ENCODE data around the gene BRAT1. TPM values are rescaled to one million over a fixed set of nuclear protein-coding genes. Genes with fewer than 3 reads are reported as not detected.
A peak's percentile ranks its signal among the peaks of the same experiment; 100 is the strongest.
"Not testable (repeated sequence)": the region's sequence is repeated elsewhere in the genome, so short reads cannot be mapped to it uniquely, and the experiment has no call there.

Gene BRAT1
- total and polyA plus RNA-seq, 5 donors from 2014 or later: 21.4 to 36.6 (median 31.3) TPM

GRCh38 chr7:2589941-2590340, 34.6 kb upstream of the BRAT1 start:
- H3K4me3 Mint-ChIP-seq; H3K9me3 Mint-ChIP-seq; H3K27me3 Mint-ChIP-seq; H3K36me3 ChIP-seq (ENCODE audit: control insufficient read depth, insufficient read depth, low read length); ATAC-seq (ENCODE audit: low read depth in 2 of 2); H3K4me1 Mint-ChIP-seq; H3K27ac ChIP-seq (ENCODE audit: insufficient read depth, low read length, poor library complexity, severe bottlenecking); H3K9me3 ChIP-seq (ENCODE audit: control insufficient read depth in 2 of 2, low read length in 2 of 2); H3K27ac Mint-ChIP-seq; H3K27me3 ChIP-seq (ENCODE audit: control insufficient read depth, insufficient read depth, low read length); H3K4me1 ChIP-seq (ENCODE audit: control insufficient read depth, insufficient read depth, low read length, poor library complexity, severe bottlenecking); DNase-seq; H3K4me3 ChIP-seq (ENCODE audit: low read depth, low read length): not testable (repeated sequence)
- peaks cover 17% of the 10 kb centered on the region for H3K36me3 Mint-ChIP-seq

GRCh38 chr7:2589341-2589740, 34.0 kb upstream of the BRAT1 start:
- Histone ChIP-seq H3K9me3 (ENCODE audit: control insufficient read depth in 2 of 2, low read length in 2 of 2) (no peaks in the 10 kb centered on the region), H3K36me3 (ENCODE audit: control insufficient read depth, insufficient read depth, low read length) (no peaks in the 10 kb centered on the region), H3K27ac (ENCODE audit: insufficient read depth, low read length, poor library complexity, severe bottlenecking) (no peak overlapping the region), H3K4me3 (ENCODE audit: low read depth, low read length) (no peak overlapping the region), H3K27me3 (ENCODE audit: control insufficient read depth, insufficient read depth, low read length) (no peaks in the 10 kb centered on the region), H3K4me1 (ENCODE audit: control insufficient read depth, insufficient read depth, low read length, poor library complexity, severe bottlenecking) (no peaks in the 10 kb centered on the region)
- Mint-ChIP-seq H3K27me3 (no peaks in the 10 kb centered on the region), H3K36me3 (peaks cover 17% of the 10 kb centered on the region), H3K9me3 (no peaks in the 10 kb centered on the region), H3K4me1 (no peaks in the 10 kb centered on the region), H3K4me3 (no peak overlapping the region), H3K27ac (no peak overlapping the region)
- no peak for ATAC-seq (ENCODE audit: low read depth in 2 of 2)
- DNase-seq: no peak

- Mint-ChIP-seq H3K27ac (no peak overlapping the region), H3K4me3 (no peak overlapping the region)
- no peaks in the 10 kb centered on the region for H3K36me3 ChIP-seq (ENCODE audit: control insufficient read depth, insufficient read depth, low read length)
Observed at GRCh38 chr7:2587778-2588177, 32.5 kb upstream of the BRAT1 start.

DNA sequence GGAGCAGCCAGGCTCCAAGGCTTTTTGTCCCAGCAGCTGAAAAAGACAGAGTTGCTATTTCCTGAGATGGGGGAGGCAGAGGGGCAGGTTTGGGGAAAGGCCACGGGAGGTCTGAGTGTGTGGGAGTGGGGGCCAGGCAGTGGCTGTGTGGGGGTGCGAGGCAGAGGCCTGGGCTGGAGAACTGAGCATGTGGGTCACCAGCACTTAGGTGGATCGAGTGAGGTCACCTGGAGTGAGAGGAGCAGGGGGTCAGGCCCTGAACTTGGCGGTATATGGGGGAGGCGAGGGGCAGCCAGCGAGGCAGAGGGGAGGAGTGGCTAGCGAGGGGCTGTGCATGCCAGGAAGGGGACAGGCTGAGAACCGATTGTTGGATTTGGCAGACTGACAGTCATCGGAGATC, 31.8 kb upstream of the BRAT1 start:
- H3K36me3 ChIP-seq (ENCODE audit: control insufficient read depth, insufficient read depth, low read length): no peaks in the 10 kb centered on the region
- no peaks in the 10 kb centered on the region for H3K4me1 ChIP-seq (ENCODE audit: control insufficient read depth, insufficient read depth, low read length, poor library complexity, severe bottlenecking)
- H3K4me3 ChIP-seq (ENCODE audit: low read depth, low read length): no peak overlapping the region
- Mint-ChIP-seq H3K27me3 (no peaks in the 10 kb centered on the region), H3K4me3 (no peak overlapping the region), H3K27ac (no peak overlapping the region), H3K36me3 (peaks cover 15% of the 10 kb centered on the region), H3K9me3 (no peaks in the 10 kb centered on the region), H3K4me1 (no peaks in the 10 kb centered on the region)
- ATAC-seq (ENCODE audit: low read depth in 2 of 2) (no peak), DNase-seq (no peak)
- no peak overlapping the region for H3K27ac ChIP-seq (ENCODE audit: insufficient read depth, low read length, poor library complexity, severe bottlenecking)
- H3K27me3 ChIP-seq (ENCODE audit: control insufficient read depth, insufficient read depth, low read length): no peaks in the 10 kb centered on the region
- H3K9me3 ChIP-seq (ENCODE audit: control insufficient read depth in 2 of 2, low read length in 2 of 2): no peaks in the 10 kb centered on the region

More at GRCh38 chr7:2587778-2588177, 32.5 kb upstream of the BRAT1 start:
- no peak overlapping the region for H3K27ac ChIP-seq (ENCODE audit: insufficient read depth, low read length, poor library complexity, severe bottlenecking)
- H3K4me1 ChIP-seq (ENCODE audit: control insufficient read depth, insufficient read depth, low read length, poor library complexity, severe bottlenecking): no peaks in the 10 kb centered on the region
- no peaks in the 10 kb centered on the region for H3K27me3 ChIP-seq (ENCODE audit: control insufficient read depth, insufficient read depth, low read length)
- Mint-ChIP-seq H3K27me3 (no peaks in the 10 kb centered on the region), H3K36me3 (peaks cover 17% of the 10 kb centered on the region), H3K4me1 (no peaks in the 10 kb centered on the region), H3K9me3 (no peaks in the 10 kb centered on the region)
- no peak for DNase-seq
- no peak for ATAC-seq (ENCODE audit: low read depth in 2 of 2)
- no peak overlapping the region for H3K4me3 ChIP-seq (ENCODE audit: low read depth, low read length)
- no peaks in the 10 kb centered on the region for H3K9me3 ChIP-seq (ENCODE audit: control insufficient read depth in 2 of 2, low read length in 2 of 2)

GRCh38 chr7:2586326-2587020, 31.1 kb upstream of the BRAT1 start:
- ATAC-seq (ENCODE audit: low read depth in 2 of 2) (no peak), DNase-seq (no peak)
- Histone ChIP-seq H3K27me3 (ENCODE audit: control insufficient read depth, insufficient read depth, low read length) (no peaks in the 10 kb centered on the region), H3K4me3 (ENCODE audit: low read depth, low read length) (no peak overlapping the region), H3K36me3 (ENCODE audit: control insufficient read depth, insufficient read depth, low read length) (no peaks in the 10 kb centered on the region), H3K4me1 (ENCODE audit: control insufficient read depth, insufficient read depth, low read length, poor library complexity, severe bottlenecking) (no peaks in the 10 kb centered on the region), H3K27ac (ENCODE audit: insufficient read depth, low read length, poor library complexity, severe bottlenecking) (no peak overlapping the region), H3K9me3 (ENCODE audit: control insufficient read depth in 2 of 2, low read length in 2 of 2) (no peaks in the 10 kb centered on the region)
- Mint-ChIP-seq H3K9me3 (no peaks in the 10 kb centered on the region), H3K36me3 (peaks cover 13% of the 10 kb centered on the region), H3K27ac (no peak overlapping the region), H3K4me3 (no peak overlapping the region), H3K4me1 (no peaks in the 10 kb centered on the region), H3K27me3 (no peaks in the 10 kb centered on the region)

- no peak overlapping the region for H3K27ac Mint-ChIP-seq
- no peaks in the 10 kb centered on the region for H3K4me1 Mint-ChIP-seq
- DNase-seq (no peak), ATAC-seq (ENCODE audit: low read depth in 2 of 2) (no peak)
- Histone ChIP-seq H3K9me3 (ENCODE audit: control insufficient read depth in 2 of 2, low read length in 2 of 2) (no peaks in the 10 kb centered on the region), H3K27ac (ENCODE audit: insufficient read depth, low read length, poor library complexity, severe bottlenecking) (no peak overlapping the region), H3K4me3 (ENCODE audit: low read depth, low read length) (no peak overlapping the region), H3K36me3 (ENCODE audit: control insufficient read depth, insufficient read depth, low read length) (no peaks in the 10 kb centered on the region), H3K27me3 (ENCODE audit: control insufficient read depth, insufficient read depth, low read length) (no peaks in the 10 kb centered on the region), H3K4me1 (ENCODE audit: control insufficient read depth, insufficient read depth, low read length, poor library complexity, severe bottlenecking) (no peaks in the 10 kb centered on the region)
- H3K9me3 Mint-ChIP-seq: no peaks in the 10 kb centered on the region
- H3K36me3 Mint-ChIP-seq: peaks cover 9% of the 10 kb centered on the region
- no peaks in the 10 kb centered on the region for H3K27me3 Mint-ChIP-seq
- no peak overlapping the region for H3K4me3 Mint-ChIP-seq
Observed at GRCh38 chr7:2585446-2585845, 30.1 kb upstream of the BRAT1 start.

DNA sequence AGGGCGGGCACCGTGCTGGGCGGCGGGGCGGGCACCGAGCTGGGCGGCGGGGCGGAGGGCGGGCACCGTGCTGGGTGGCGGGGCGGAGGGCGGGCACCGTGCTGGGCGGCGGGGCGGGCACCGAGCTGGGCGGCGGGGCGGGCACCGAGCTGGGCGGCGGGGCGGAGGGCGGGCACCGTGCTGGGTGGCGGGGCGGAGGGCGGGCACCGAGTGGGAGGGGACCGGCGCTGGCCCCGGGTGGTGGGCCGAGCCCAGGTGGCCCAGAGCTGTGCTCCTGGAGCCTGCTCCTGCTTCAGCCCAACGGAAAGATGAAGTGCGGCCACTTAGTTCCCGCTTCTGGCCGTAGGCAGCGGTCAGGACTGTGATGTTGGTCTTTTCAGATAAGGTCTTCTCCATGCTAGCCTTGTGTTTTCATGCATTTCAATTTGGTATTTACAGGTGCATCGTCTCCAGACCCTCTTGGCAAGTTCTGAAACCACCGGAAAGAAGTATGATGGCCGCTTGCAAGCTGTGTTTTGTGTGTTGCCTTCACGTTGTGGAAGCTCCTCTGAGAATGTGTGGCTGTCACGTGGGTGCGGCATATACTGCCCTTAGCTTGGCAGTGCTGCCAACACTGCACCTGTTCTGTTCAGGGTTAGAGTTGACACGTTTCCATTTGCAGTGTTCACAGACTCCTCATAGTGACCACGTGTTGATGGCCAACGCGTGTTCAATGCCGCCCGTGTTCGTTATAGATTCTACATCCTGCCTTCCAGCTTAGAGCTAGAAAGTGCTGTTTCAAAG, 28.7 kb upstream of the BRAT1 start:
- H3K9me3 Mint-ChIP-seq: no peaks in the 10 kb centered on the region
- Histone ChIP-seq H3K27me3 (ENCODE audit: control insufficient read depth, insufficient read depth, low read length) (no peaks in the 10 kb centered on the region), H3K27ac (ENCODE audit: insufficient read depth, low read length, poor library complexity, severe bottlenecking) (no peak overlapping the region), H3K4me3 (ENCODE audit: low read depth, low read length) (no peak overlapping the region), H3K9me3 (ENCODE audit: control insufficient read depth in 2 of 2, low read length in 2 of 2) (no peaks in the 10 kb centered on the region), H3K4me1 (ENCODE audit: control insufficient read depth, insufficient read depth, low read length, poor library complexity, severe bottlenecking) (no peaks in the 10 kb centered on the region), H3K36me3 (ENCODE audit: control insufficient read depth, insufficient read depth, low read length) (no peaks in the 10 kb centered on the region)
- ATAC-seq (ENCODE audit: low read depth in 2 of 2) (no peak), DNase-seq (no peak)
- H3K27ac Mint-ChIP-seq: peak overlapping the region in 1 of 3 donors; percentile 8
- no peak overlapping the region for H3K4me3 Mint-ChIP-seq
- H3K36me3 Mint-ChIP-seq: peaks cover 8% of the 10 kb centered on the region
- no peaks in the 10 kb centered on the region for H3K4me1 Mint-ChIP-seq
- H3K27me3 Mint-ChIP-seq: no peaks in the 10 kb centered on the region
